DOHH2 (cell line): ENCODE results near the gene ADSL.

Source experiments
- H3F3A ChIP-seq: fragments of 200-600 bp; sonication (generic), shearing (Covaris generic); 2 replicates; pipeline ENCODE4 v1.6.0; 2016; ENCODE audit warnings: antibody characterized with exemption, mild to moderate bottlenecking; ENCODE audit not compliant: control insufficient read depth, insufficient read depth
- H3K27ac ChIP-seq: fragments of 200-600 bp; sonication (generic); 2 replicates; pipeline ENCODE4 v1.5.1; 2014; ENCODE audit warnings: low read depth, mild to moderate bottlenecking, low read length, moderate library complexity
- H3K27me3 ChIP-seq: fragments of 200-600 bp; sonication (generic); 2 replicates; pipeline ENCODE4 v1.6.1; 2014; ENCODE audit warnings: mild to moderate bottlenecking, low read length, mixed read lengths; ENCODE audit not compliant: control insufficient read depth
- H3K36me3 ChIP-seq: fragments of 200-600 bp; sonication (generic); 2 replicates; pipeline ENCODE4 v1.6.1; 2014; ENCODE audit warnings: mild to moderate bottlenecking, low read length, moderate library complexity, mixed read lengths; ENCODE audit not compliant: control insufficient read depth
- H3K4me1 ChIP-seq: fragments of 200-600 bp; sonication (generic); 2 replicates; pipeline ENCODE4 v1.6.1; 2014; ENCODE audit warnings: mild to moderate bottlenecking, low read length, mixed read lengths; ENCODE audit not compliant: control insufficient read depth
- H3K4me2 ChIP-seq: fragments of 200-600 bp; sonication (generic); 2 replicates; pipeline ENCODE4 v1.6.0; 2014; ENCODE audit warnings: mild to moderate bottlenecking, low read length, moderate library complexity
- H3K4me3 ChIP-seq: fragments of 200-600 bp; sonication (generic); 2 replicates; pipeline ENCODE4 v1.5.1; 2014; ENCODE audit warnings: mild to moderate bottlenecking, low read length, mixed read lengths
- H3K79me2 ChIP-seq: fragments of 200-600 bp; sonication (generic); 2 replicates; pipeline ENCODE4 v1.6.1; 2014; ENCODE audit warnings: mild to moderate bottlenecking, low read length, mixed read lengths; ENCODE audit not compliant: control insufficient read depth
- H3K9me2 ChIP-seq: fragments of 200-600 bp; sonication (generic); replicated peaks from 2 replicates; pipeline ENCODE4 v1.6.1; 2014; ENCODE audit warnings: mild to moderate bottlenecking, low read length, mixed read lengths; ENCODE audit not compliant: control insufficient read depth
- H3K9me3 ChIP-seq: fragments of 200-600 bp; sonication (generic); 2 replicates; pipeline ENCODE4 v1.6.1; 2014; ENCODE audit warnings: antibody characterized with exemption, low read length, mixed read lengths; ENCODE audit not compliant: control insufficient read depth, insufficient read depth
- H4K20me1 ChIP-seq: fragments of 200-600 bp; sonication (generic); 2 replicates; pipeline ENCODE4 v1.6.0; 2014; ENCODE audit warnings: low read depth, mild to moderate bottlenecking, antibody characterized with exemption, low read length, moderate library complexity; ENCODE audit not compliant: control insufficient read depth, insufficient read depth
- EZH2phosphoT487 ChIP-seq: fragments of 200-600 bp; sonication (generic); IDR thresholded peaks from 2 replicates; pipeline ENCODE4 v1.6.1; 2017; ENCODE audit warnings: borderline replicate concordance, mild to moderate bottlenecking, antibody characterized with exemption, low read length, moderate library complexity, mixed read lengths
- TF ChIP-seq, protein P1 (sequence below): fragments of 200-600 bp; sonication (generic); IDR thresholded peaks from one replicate; pipeline ENCODE4 v1.5.1; 2014; ENCODE audit warnings: antibody characterized with exemption, mild to moderate bottlenecking, low read depth, low read length; ENCODE audit not compliant: poor library complexity, severe bottlenecking

ADSL gene

DNA sequence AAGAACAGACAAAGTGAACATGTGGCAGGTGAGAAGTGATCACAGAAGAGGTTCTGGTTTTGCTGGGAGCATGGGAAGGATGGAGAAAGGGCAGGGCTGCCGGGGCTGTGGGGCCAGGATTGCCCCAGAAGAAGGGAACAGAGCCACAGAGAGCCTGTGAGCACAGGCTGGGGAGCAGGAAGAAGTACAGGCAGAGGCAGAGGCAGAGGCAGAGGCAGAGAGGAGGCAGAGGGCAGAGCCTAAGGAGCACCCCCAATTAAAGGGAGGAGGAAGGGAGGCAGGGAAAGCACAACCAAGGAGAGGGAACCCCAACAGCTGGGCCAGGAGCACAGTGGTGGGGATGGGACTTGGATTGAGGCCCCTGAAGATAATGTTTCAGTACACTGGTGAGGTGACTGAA, 75.6 kb downstream of the ADSL start:
- no peaks in the 10 kb centered on the region for H3K9me3 ChIP-seq
- no peaks in the 10 kb centered on the region; the same call in 1 of the 2 replicates for H3F3A ChIP-seq
- H3K4me3 ChIP-seq, result no peak overlapping the region
- peaks cover 13% of the 10 kb centered on the region for H3K79me2 ChIP-seq
- H3K36me3 ChIP-seq, result peaks cover 96% of the 10 kb centered on the region
- peaks cover 64% of the 10 kb centered on the region for H3K4me1 ChIP-seq
- no peaks in the 10 kb centered on the region for H3K27me3 ChIP-seq
- no peaks in the 10 kb centered on the region for H4K20me1 ChIP-seq
- TF ChIP-seq EZH2phosphoT487, result no peak
- TF ChIP-seq, protein P1, sequence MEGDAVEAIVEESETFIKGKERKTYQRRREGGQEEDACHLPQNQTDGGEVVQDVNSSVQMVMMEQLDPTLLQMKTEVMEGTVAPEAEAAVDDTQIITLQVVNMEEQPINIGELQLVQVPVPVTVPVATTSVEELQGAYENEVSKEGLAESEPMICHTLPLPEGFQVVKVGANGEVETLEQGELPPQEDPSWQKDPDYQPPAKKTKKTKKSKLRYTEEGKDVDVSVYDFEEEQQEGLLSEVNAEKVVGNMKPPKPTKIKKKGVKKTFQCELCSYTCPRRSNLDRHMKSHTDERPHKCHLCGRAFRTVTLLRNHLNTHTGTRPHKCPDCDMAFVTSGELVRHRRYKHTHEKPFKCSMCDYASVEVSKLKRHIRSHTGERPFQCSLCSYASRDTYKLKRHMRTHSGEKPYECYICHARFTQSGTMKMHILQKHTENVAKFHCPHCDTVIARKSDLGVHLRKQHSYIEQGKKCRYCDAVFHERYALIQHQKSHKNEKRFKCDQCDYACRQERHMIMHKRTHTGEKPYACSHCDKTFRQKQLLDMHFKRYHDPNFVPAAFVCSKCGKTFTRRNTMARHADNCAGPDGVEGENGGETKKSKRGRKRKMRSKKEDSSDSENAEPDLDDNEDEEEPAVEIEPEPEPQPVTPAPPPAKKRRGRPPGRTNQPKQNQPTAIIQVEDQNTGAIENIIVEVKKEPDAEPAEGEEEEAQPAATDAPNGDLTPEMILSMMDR, result no peak
- H3K4me2 ChIP-seq, result no peak overlapping the region
- peak overlapping the region; percentile 19 for H3K27ac ChIP-seq
- no peaks in the 10 kb centered on the region for H3K9me2 ChIP-seq

DNA sequence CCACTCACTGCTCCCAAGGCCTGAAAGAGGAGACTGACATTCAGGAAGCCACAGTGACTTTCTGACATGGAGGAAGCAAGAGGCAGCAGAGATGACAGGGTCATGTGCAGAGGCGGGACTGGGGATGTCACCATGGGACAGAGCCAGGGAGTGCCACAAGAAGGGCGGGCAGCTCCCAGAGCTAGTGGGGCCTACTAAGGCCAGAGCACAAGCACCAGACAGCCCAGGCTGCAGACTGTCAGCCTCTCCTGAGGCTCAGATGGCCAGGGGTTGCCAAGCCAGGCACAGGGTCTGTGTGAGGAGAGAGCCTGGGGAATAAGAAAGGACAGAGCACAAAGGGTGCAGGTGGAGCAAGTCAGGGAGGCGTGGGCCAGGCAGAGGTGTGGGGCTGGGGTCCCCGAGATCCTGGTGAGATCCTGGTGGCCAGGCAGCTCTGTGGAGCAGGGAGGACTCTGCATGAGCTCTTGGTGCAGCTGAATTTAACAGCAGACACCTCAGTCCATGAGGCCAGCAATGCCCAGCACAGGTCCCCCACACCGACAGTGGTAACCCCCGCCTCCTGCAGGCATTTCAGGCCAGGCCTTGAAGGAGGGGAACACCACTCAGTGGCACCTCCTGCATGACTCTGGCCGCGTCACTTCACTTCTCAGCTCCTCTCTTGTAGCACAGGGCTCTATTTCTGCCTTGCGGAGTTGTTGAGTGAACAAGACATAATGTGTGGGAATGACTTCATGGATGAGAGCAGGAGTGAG, 76.4 kb downstream of the ADSL start:
- no peak overlapping the region for H3K4me3 ChIP-seq
- no peaks in the 10 kb centered on the region for H3K9me3 ChIP-seq
- no peak overlapping the region for H3K4me2 ChIP-seq
- H3K36me3 ChIP-seq, result peaks cover 96% of the 10 kb centered on the region
- H3K4me1 ChIP-seq, result peaks cover 56% of the 10 kb centered on the region
- TF ChIP-seq EZH2phosphoT487, result no peak
- TF ChIP-seq, protein P1, result no peak
- H3K27me3 ChIP-seq, result no peaks in the 10 kb centered on the region
- H3K9me2 ChIP-seq, result no peaks in the 10 kb centered on the region
- H4K20me1 ChIP-seq, result no peaks in the 10 kb centered on the region
- H3K27ac ChIP-seq, result peak overlapping the region; percentile 19
- no peaks in the 10 kb centered on the region; the same call in 1 of the 2 replicates for H3F3A ChIP-seq
- H3K79me2 ChIP-seq, result peaks cover 13% of the 10 kb centered on the region

DNA sequence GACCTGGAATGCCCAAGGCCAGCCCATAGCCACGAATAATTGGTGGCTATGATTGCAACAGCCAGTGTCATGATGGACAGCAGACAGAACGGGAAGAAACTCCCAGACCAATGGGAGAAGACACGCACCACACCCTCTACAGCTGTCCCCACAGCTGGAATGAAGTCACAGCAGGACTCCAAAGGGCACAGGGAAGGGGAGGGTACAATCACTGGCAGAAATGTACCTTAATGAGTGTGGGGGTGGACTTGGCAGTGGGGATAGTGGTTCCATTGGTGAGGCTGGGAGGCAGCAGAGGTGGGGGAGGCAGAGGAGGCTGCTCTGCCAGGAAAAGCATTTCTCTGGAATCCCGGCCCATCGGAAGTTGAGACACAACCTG, 77.0 kb downstream of the ADSL start:
- H3K27me3 ChIP-seq, result no peaks in the 10 kb centered on the region
- no peak for TF ChIP-seq EZH2phosphoT487
- TF ChIP-seq, protein P1, result no peak
- H3K27ac ChIP-seq, result no peak overlapping the region
- no peaks in the 10 kb centered on the region; the same call in 1 of the 2 replicates for H3F3A ChIP-seq
- no peak overlapping the region for H3K4me2 ChIP-seq
- H3K79me2 ChIP-seq, result 0 out of 2 replicates have a peak, but pooled peaks cover 9% of the 10 kb centered on the region
- H3K4me1 ChIP-seq, result peaks cover 51% of the 10 kb centered on the region
- H3K36me3 ChIP-seq, result peaks cover 96% of the 10 kb centered on the region
- no peak overlapping the region for H3K4me3 ChIP-seq
- H3K9me3 ChIP-seq, result no peaks in the 10 kb centered on the region
- no peaks in the 10 kb centered on the region for H4K20me1 ChIP-seq
- H3K9me2 ChIP-seq, result no peaks in the 10 kb centered on the region
